Endothelial cell of umbilical vein (primary cell): ENCODE data around the gene CLBA1. TPM values are rescaled to one million over a fixed set of nuclear protein-coding genes. Genes with fewer than 3 reads are reported as not detected.
"Not testable (repeated sequence)": the region's sequence is repeated elsewhere in the genome, so short reads cannot be mapped to it uniquely, and the experiment has no call there.

Experiments
- BruUV-seq: library from RNA; stranded (reverse); fragments of 400-500 nt; replicated peaks from 2 replicates; lab custom pipeline; 2021; lab: Mats Ljungman, UMichigan
- CTCF ChIA-PET: fragments of 300-600, 350-600 bp; sonication (Branson Sonifier 250); formaldehyde crosslinking; loops from one replicate; lab custom pipeline; 2021; ENCODE audit warnings: antibody characterized with exemption, inconsistent platforms; lab: Charles Lee
- POLR2A ChIA-PET: fragments of 300-600, 350-600 bp; sonication (Branson Sonifier 250); formaldehyde crosslinking; loops from one replicate; lab custom pipeline; 2021; ENCODE audit warnings: antibody characterized with exemption, inconsistent platforms; lab: Charles Lee
- DNase-seq: peaks from one replicate; pipeline ENCODE4 v3.0.0-alpha.2; 2011; ENCODE audit warnings: low read depth, low spot score
- FAIRE-seq: peaks from 2 replicates; lab custom pipeline; 2011; peaks lifted over from hg19 to GRCh38; lab: Jason Lieb, UNC
- H2AFZ ChIP-seq: 2 replicates; pipeline ENCODE4 v1.6.0; 2012; ENCODE audit warnings: low read depth, low read length, control low read depth, inconsistent platforms
- H3K27ac ChIP-seq: 2 replicates; pipeline ENCODE4 v1.5.1; 2011; ENCODE audit warnings: low read depth, mild to moderate bottlenecking, control low read depth, low read length, moderate library complexity; ENCODE audit not compliant: insufficient read depth
- H3K27me3 ChIP-seq, 2 experiments: 2 replicates each; pipeline versions ENCODE4 v1.6.0 to v1.6.1; 2011; ENCODE audit warnings: low read length in 2 of 2, mixed read lengths in 1 of 2; ENCODE audit not compliant: control insufficient read depth in 2 of 2, insufficient read depth in 2 of 2
- H3K36me3 ChIP-seq, 2 experiments: 2 replicates in 1 of 2; 3 replicates in 1 of 2; pipeline ENCODE4 v1.5.1; 2011; ENCODE audit warnings: low read length in 2 of 2, mild to moderate bottlenecking in 1 of 2, moderate library complexity in 1 of 2; ENCODE audit not compliant: control insufficient read depth in 2 of 2, insufficient read depth in 2 of 2; ENCODE audit errors: extremely low read depth in 1 of 2
- H3K4me1 ChIP-seq: 3 replicates; pipeline ENCODE4 v1.5.1; 2011; ENCODE audit warnings: mild to moderate bottlenecking, low read length; ENCODE audit not compliant: control insufficient read depth, insufficient read depth; ENCODE audit errors: extremely low read depth
- H3K4me2 ChIP-seq: 2 replicates; pipeline ENCODE4 v1.6.1; 2011; ENCODE audit warnings: low read length, control low read depth, mixed read lengths; ENCODE audit not compliant: insufficient read depth
- H3K4me3 ChIP-seq, 3 experiments: fragments of 200-600 bp in 1 of 3; sonication (generic), shearing (Covaris generic) in 1 of 3; replicated peaks in 1 of 3; 2 replicates each; pipeline ENCODE4 v1.5.1; 2011 to 2016; ENCODE audit warnings: control low read depth in 3 of 3, low read length in 3 of 3, mild to moderate bottlenecking in 2 of 3, inconsistent platforms in 1 of 3, low read depth in 1 of 3, moderate library complexity in 1 of 3; ENCODE audit not compliant: insufficient read depth in 1 of 3
- H3K79me2 ChIP-seq: 2 replicates; pipeline ENCODE4 v1.6.0; 2012; ENCODE audit warnings: low read length, inconsistent platforms; ENCODE audit not compliant: control insufficient read depth, insufficient read depth
- H3K9ac ChIP-seq: replicated peaks from 2 replicates; pipeline ENCODE3; 2011; ENCODE audit warnings: low read length, control low read depth; ENCODE audit not compliant: insufficient read depth; ENCODE audit errors: extremely low read depth
- H3K9me1 ChIP-seq: replicated peaks from 3 replicates; pipeline ENCODE4 v1.6.0; 2011; ENCODE audit warnings: mild to moderate bottlenecking, low read length; ENCODE audit not compliant: control insufficient read depth, insufficient read depth; ENCODE audit errors: extremely low read depth
- H3K9me3 ChIP-seq: replicated peaks from 2 replicates; pipeline ENCODE4 v1.5.1; 2012; ENCODE audit warnings: low read length, inconsistent platforms; ENCODE audit not compliant: control insufficient read depth, insufficient read depth
- H4K20me1 ChIP-seq: replicated peaks from 2 replicates; pipeline ENCODE3; 2011; ENCODE audit warnings: mild to moderate bottlenecking, low read length; ENCODE audit not compliant: control insufficient read depth, insufficient read depth; ENCODE audit errors: extremely low read depth
- CTCF ChIP-seq, 2 donors: IDR thresholded peaks; 1 replicate in 1 of 2; 2 replicates in 1 of 2; pipeline ENCODE4 v1.5.1; 2011; ENCODE audit warnings: low read length in 2 of 2, mild to moderate bottlenecking in 2 of 2, moderate library complexity in 2 of 2, control low read depth in 1 of 2, inconsistent platforms in 1 of 2, low read depth in 1 of 2; ENCODE audit not compliant: insufficient read depth in 1 of 2; ENCODE audit errors: extremely low read depth in 1 of 2
- EZH2 ChIP-seq: IDR thresholded peaks from 2 replicates; pipeline ENCODE4 v1.6.1; 2012; ENCODE audit warnings: borderline replicate concordance, low read depth, mild to moderate bottlenecking, moderate library complexity, low read length, inconsistent platforms; ENCODE audit not compliant: severe bottlenecking
- FOS ChIP-seq: IDR thresholded peaks from 2 replicates; pipeline ENCODE4 v1.6.1; 2011; ENCODE audit warnings: mild to moderate bottlenecking, low read length, moderate library complexity, borderline replicate concordance; ENCODE audit not compliant: insufficient read depth
- GATA2 ChIP-seq: IDR thresholded peaks from 2 replicates; pipeline ENCODE4 v1.7.0; 2011; ENCODE audit warnings: low read depth, mild to moderate bottlenecking, moderate library complexity, mixed read lengths, low read length; ENCODE audit not compliant: insufficient read length, insufficient read depth
- JUN ChIP-seq: IDR thresholded peaks from 2 replicates; pipeline ENCODE4 v1.6.1; 2011; ENCODE audit warnings: borderline replicate concordance, low read depth; ENCODE audit not compliant: insufficient read length, insufficient read depth
- MAX ChIP-seq: IDR thresholded peaks from 2 replicates; pipeline ENCODE4 v1.6.1; 2011; ENCODE audit not compliant: insufficient read depth, insufficient read length
- MYC ChIP-seq: IDR thresholded peaks from one replicate; pipeline ENCODE4 v1.6.1; 2011; ENCODE audit warnings: mild to moderate bottlenecking, low read depth, low read length
- POLR2A ChIP-seq: IDR thresholded peaks from 2 replicates; pipeline ENCODE4 v1.6.1; 2012; ENCODE audit warnings: low read depth, mild to moderate bottlenecking, control low read depth, low read length
- POLR2AphosphoS5 ChIP-seq: IDR thresholded peaks from 2 replicates; pipeline ENCODE4 v1.6.1; 2012; ENCODE audit warnings: low read depth, mild to moderate bottlenecking, control low read depth, low read length, moderate library complexity; ENCODE audit not compliant: insufficient read depth
- dilution Hi-C: fragments of 300-500 bp; cut with MboI; formaldehyde crosslinking; loops from one replicate; pipeline ENCODE4 v1.15.0; 2019; ENCODE audit warnings: low sequenced_read_pairs; ENCODE audit not compliant: extremely low pct_ligation_motif_present
- intact Hi-C: fragments of 100-400 bp; cut with micrococcal nuclease; formaldehyde crosslinking; loops from one replicate; pipeline ENCODE4 v1.10.0; 2022
- polyA plus RNA-seq, 4 experiments: library from polyadenylated mRNA; depleted of rRNA in 3 of 4; stranded (reverse) in 3 of 4; unstranded in 1 of 4; fragments of >200 nt; gene quantifications; 2 replicates each; pipeline versions ENCODE4 v1.2.1 to v1.2.3, GENCODE V29; 2011 to 2012; ENCODE audit warnings: missing spikeins in 1 of 4
- total RNA-seq: library from RNA; stranded (reverse); gene quantifications from 2 replicates; pipeline ENCODE4 v1.2.3, GENCODE V29; 2021

Gene CLBA1
- total and polyA plus RNA-seq, 2 donors (not counting 3 experiments of a cell fraction or from before 2014, with no cell fraction given) = 5.2 to 5.3 TPM

GRCh38 chr14:105030836-105031396 lies 45.3 kb downstream of the CLBA1 start:
- TF ChIP-seq MYC (no peak), FOS (no peak), JUN (no peak), MAX (no peak), CTCF (IDR thresholded peaks at IDR 0.05; ENCODE audit: extremely low read depth in 1 of 2, insufficient read depth in 1 of 2, low read depth in 1 of 2, low read length in 2 of 2) (no peak), GATA2 (no peak), POLR2AphosphoS5 (no peak), EZH2 (no peak), POLR2A (no peak)
- no peak overlapping the region for H3K4me3 ChIP-seq
- H2AFZ ChIP-seq = no peak overlapping the region
- DNase-seq (no peak), FAIRE-seq (no peak)
- no peak overlapping the region for H3K27ac ChIP-seq
- intact Hi-C loops (no loop called here), dilution Hi-C loops (no loop called here)
- H3K9me3 ChIP-seq = no peaks in the 10 kb centered on the region
- BruUV-seq = no TSS peak
- ChIA-PET CTCF (interaction anchor here (1.7 kb wide), 1 partner anchor 15 kb away, joined by 4 read pairs; no protein-coding TSS in a partner anchor), POLR2A (interaction anchor here (1.2 kb wide), 1 partner anchor 10 kb away, joined by 5 read pairs; the partner anchor contains the start of gene CDCA4)
- no peaks in the 10 kb centered on the region for H3K36me3 ChIP-seq
- H3K9me1 ChIP-seq = no peaks in the 10 kb centered on the region
- no peak overlapping the region for H3K4me2 ChIP-seq
- H3K4me1 ChIP-seq = peaks cover 14% of the 10 kb centered on the region
- no peak overlapping the region for H3K9ac ChIP-seq
- H3K27me3 ChIP-seq = no peaks in the 10 kb centered on the region
- H4K20me1 ChIP-seq = no peaks in the 10 kb centered on the region
- no peaks in the 10 kb centered on the region for H3K79me2 ChIP-seq

- intact Hi-C loops, H3K79me2 ChIP-seq, H3K4me1 ChIP-seq, H3K4me3 ChIP-seq, H2AFZ ChIP-seq, dilution Hi-C loops, FAIRE-seq, H3K9me3 ChIP-seq, H3K36me3 ChIP-seq, H3K9ac ChIP-seq, H3K9me1 ChIP-seq, H3K27me3 ChIP-seq, H3K27ac ChIP-seq, H4K20me1 ChIP-seq, BruUV-seq, H3K4me2 ChIP-seq, DNase-seq: not testable (repeated sequence)
- CTCF ChIA-PET = interaction anchor here (1.7 kb wide), 1 partner anchor 13 kb away, joined by 4 read pairs; no protein-coding TSS in a partner anchor
- POLR2A ChIA-PET = interaction anchor here (0.7 kb wide), 1 partner anchor 54 kb away, joined by 6 read pairs; the partner anchor contains the start of gene AHNAK2
Observed at GRCh38 chr14:105032451-105032901, 46.9 kb downstream of the CLBA1 start.
